GM23338 (cell line): ENCODE data around the gene FAM163A. TPM values are rescaled to one million over a fixed set of nuclear protein-coding genes. Genes with fewer than 3 reads are reported as not detected.

Source experiments
- ATAC-seq: fragments of 200-7000 bp; cut with Tn5 transposase; 3 replicates; pipeline ENCODE4 v1.9.1; 2020
- DNase-seq: peaks from one replicate; pipeline ENCODE4 v3.0.0-alpha.2; 2015; ENCODE audit warnings: low spot score
- H2AFZ ChIP-seq: fragments of 200-600 bp; sonication (generic); 2 replicates; pipeline ENCODE4 v1.8.0; 2016; ENCODE audit warnings: antibody characterized with exemption, mild to moderate bottlenecking, moderate library complexity
- H3F3A ChIP-seq: fragments of 200-600 bp; sonication (generic); replicated peaks from 2 replicates; pipeline ENCODE4 v1.8.0; 2017; ENCODE audit warnings: antibody characterized with exemption, mixed run types, low read depth
- H3K27ac ChIP-seq: fragments of 200-600 bp; sonication (generic); 2 replicates; pipeline ENCODE4 v1.6.1; 2016; ENCODE audit warnings: low read depth
- H3K27me3 ChIP-seq: fragments of 200-600 bp; sonication (generic); 2 replicates; pipeline ENCODE4 v1.8.0; 2016; ENCODE audit warnings: mild to moderate bottlenecking, mixed run types, moderate library complexity; ENCODE audit not compliant: insufficient read depth
- H3K36me3 ChIP-seq: fragments of 200-600 bp; sonication (generic); 2 replicates; pipeline ENCODE4 v1.8.0; 2016; ENCODE audit warnings: mild to moderate bottlenecking; ENCODE audit not compliant: insufficient read depth
- H3K4me1 ChIP-seq: fragments of 200-600 bp; sonication (generic); 2 replicates; pipeline ENCODE4 v1.8.0; 2016; ENCODE audit warnings: mild to moderate bottlenecking, moderate library complexity; ENCODE audit not compliant: insufficient read depth
- H3K4me2 ChIP-seq: fragments of 200-600 bp; sonication (generic); 2 replicates; pipeline ENCODE4 v1.7.1; 2017; ENCODE audit warnings: mixed run types
- H3K4me3 ChIP-seq: fragments of 200-600 bp; sonication (generic); 2 replicates; pipeline ENCODE4 v1.6.1; 2016; ENCODE audit warnings: mixed run types
- H3K79me2 ChIP-seq: fragments of 200-600 bp; sonication (generic); replicated peaks from 2 replicates; pipeline ENCODE4 v1.8.0; 2017; ENCODE audit warnings: mild to moderate bottlenecking; ENCODE audit not compliant: insufficient read depth
- H3K9me2 ChIP-seq: fragments of 200-600 bp; sonication (generic); 2 replicates; pipeline ENCODE4 v1.8.0; 2017; ENCODE audit not compliant: insufficient read depth
- H4K20me1 ChIP-seq: fragments of 200-600 bp; sonication (generic); replicated peaks from 2 replicates; pipeline ENCODE4 v1.8.0; 2017; ENCODE audit warnings: mild to moderate bottlenecking; ENCODE audit not compliant: insufficient read depth
- H3K27ac Mint-ChIP-seq: 2 replicates; pipeline ENCODE4 v1.8.0; 2020; ENCODE audit warnings: inconsistent platforms, mild to moderate bottlenecking, moderate library complexity, mixed read lengths
- H3K27me3 Mint-ChIP-seq: 3 replicates; pipeline ENCODE4 v1.8.0; 2022; ENCODE audit warnings: low read depth, mild to moderate bottlenecking, moderate library complexity, mixed read lengths, inconsistent platforms; ENCODE audit not compliant: insufficient read depth, poor library complexity
- H3K36me3 Mint-ChIP-seq: 3 replicates; pipeline ENCODE4 v1.8.0; 2021; ENCODE audit warnings: low read depth, mild to moderate bottlenecking, inconsistent platforms, moderate library complexity, mixed read lengths
- H3K4me1 Mint-ChIP-seq: 3 replicates; pipeline ENCODE4 v1.8.0; 2020; ENCODE audit warnings: mild to moderate bottlenecking, inconsistent platforms, mixed read lengths
- H3K4me3 Mint-ChIP-seq: 3 replicates; pipeline ENCODE4 v1.8.0; 2021; ENCODE audit warnings: moderate library complexity, mild to moderate bottlenecking, inconsistent platforms, mixed read lengths
- H3K9me3 Mint-ChIP-seq: 3 replicates; pipeline ENCODE4 v1.8.0; 2020; ENCODE audit warnings: moderate library complexity, mild to moderate bottlenecking, inconsistent platforms, mixed read lengths
- CREB1 ChIP-seq: fragments of 250-450 bp; sonication (Bioruptor Pico); IDR thresholded peaks from 2 replicates; pipeline ENCODE4 v1.5.0; 2020; ENCODE audit warnings: low read depth, mild to moderate bottlenecking, moderate library complexity
- JUNB ChIP-seq: IDR thresholded peaks from one replicate; pipeline ENCODE4 v1.6.1; 2016; ENCODE audit warnings: antibody characterized with exemption; ENCODE audit not compliant: unreplicated experiment
- POLR2AphosphoS5 ChIP-seq: IDR thresholded peaks from 2 replicates; pipeline ENCODE4 v1.6.1; 2016; ENCODE audit warnings: antibody characterized with exemption, low read depth
- polyA plus RNA-seq: library from polyadenylated mRNA; unstranded; fragments of >200 nt; fragmentation: Nextera tagmentation; extraction: Ambion mirVana; gene quantifications from 2 replicates; pipeline ENCODE4 v1.2.1, GENCODE V29; 2016
- total RNA-seq: library from RNA; depleted of rRNA; stranded (reverse); fragments of >200 nt; shearing (Covaris generic); gene quantifications from 2 replicates; pipeline ENCODE4 v1.2.3, GENCODE V29; 2014
- TF ChIP-seq, protein P1 (sequence below), 2 experiments: fragments of 200-600 bp in 1 of 2; sonication (generic) in 1 of 2; conservative IDR thresholded peaks; 2 replicates each; pipeline versions ENCODE4 v1.5.1 to v1.6.1; 2016 to 2017; ENCODE audit warnings: antibody characterized with exemption in 2 of 2, low read depth in 2 of 2, mild to moderate bottlenecking in 2 of 2, moderate library complexity in 1 of 2
- TF ChIP-seq, protein P2 (sequence below): IDR thresholded peaks from one replicate; pipeline ENCODE4 v1.6.1; 2018; ENCODE audit warnings: antibody characterized with exemption; ENCODE audit not compliant: unreplicated experiment

The FAM163A gene
- total and polyA plus RNA-seq, 2 experiments from 2014 or later: not detected

DNA sequence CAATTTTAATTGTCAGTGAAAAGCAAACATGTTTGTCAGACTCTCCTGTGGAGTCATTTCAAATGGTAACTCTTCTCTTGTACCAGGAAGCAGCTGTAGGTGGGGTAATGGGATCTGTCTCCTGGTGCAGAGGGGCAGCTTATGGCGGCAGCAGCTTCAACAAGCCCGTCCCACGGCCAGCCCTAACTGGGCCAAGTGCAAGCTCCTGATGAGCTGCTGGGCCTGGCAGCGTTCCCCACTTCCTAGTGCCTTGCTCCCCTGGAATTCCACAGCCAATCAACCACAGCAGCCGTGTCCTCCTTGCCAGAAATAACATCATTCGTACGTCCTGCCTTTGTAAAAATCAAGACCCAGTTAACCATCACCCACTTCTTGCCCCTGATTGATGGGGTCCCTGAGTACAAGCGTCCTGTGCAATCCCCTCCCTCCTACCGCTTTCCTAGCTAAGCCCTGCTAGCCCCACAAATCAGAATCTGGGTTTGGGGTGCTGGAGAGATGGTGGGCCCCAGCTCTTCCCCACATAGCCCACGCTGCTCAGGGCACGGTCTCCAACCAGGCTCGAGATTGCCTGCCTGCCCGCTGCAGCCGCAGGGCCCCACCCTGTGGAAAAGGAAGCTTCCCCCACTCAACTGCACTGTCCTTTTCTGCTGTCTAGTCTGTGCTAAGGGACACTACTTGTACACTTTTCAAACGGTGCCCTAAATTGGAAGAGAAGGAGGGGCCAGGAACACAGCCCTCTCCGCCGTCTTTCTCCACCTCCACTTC is 73.3 kb downstream of the FAM163A start:
- Histone ChIP-seq H3K4me3 (0 out of 2 replicates have a peak overlapping the region, but pooled peaks have one; percentile 77), H4K20me1 (no peaks in the 10 kb centered on the region), H3K27me3 (peaks cover 14% of the 10 kb centered on the region; the same call in 1 of the 2 replicates), H3K27ac (no peak overlapping the region), H3K4me2 (no peak overlapping the region), H2AFZ (peak overlapping the region; percentile 99; the same call in 1 of the 2 replicates), H3K9me2 (no peaks in the 10 kb centered on the region), H3K79me2 (no peaks in the 10 kb centered on the region), H3K36me3 (no peaks in the 10 kb centered on the region), H3K4me1 (peaks cover 7% of the 10 kb centered on the region; the same call in 1 of the 2 replicates), H3F3A (0 out of 2 replicates have a peak, but pooled peaks cover 4% of the 10 kb centered on the region)
- ATAC-seq (peak; percentile 11), DNase-seq (peak; percentile 34)
- peak overlapping the region; percentile 90 for H3K4me3 Mint-ChIP-seq
- peaks cover 12% of the 10 kb centered on the region for H3K4me1 Mint-ChIP-seq
- H3K36me3 Mint-ChIP-seq: no peaks in the 10 kb centered on the region
- TF ChIP-seq, protein P1, sequence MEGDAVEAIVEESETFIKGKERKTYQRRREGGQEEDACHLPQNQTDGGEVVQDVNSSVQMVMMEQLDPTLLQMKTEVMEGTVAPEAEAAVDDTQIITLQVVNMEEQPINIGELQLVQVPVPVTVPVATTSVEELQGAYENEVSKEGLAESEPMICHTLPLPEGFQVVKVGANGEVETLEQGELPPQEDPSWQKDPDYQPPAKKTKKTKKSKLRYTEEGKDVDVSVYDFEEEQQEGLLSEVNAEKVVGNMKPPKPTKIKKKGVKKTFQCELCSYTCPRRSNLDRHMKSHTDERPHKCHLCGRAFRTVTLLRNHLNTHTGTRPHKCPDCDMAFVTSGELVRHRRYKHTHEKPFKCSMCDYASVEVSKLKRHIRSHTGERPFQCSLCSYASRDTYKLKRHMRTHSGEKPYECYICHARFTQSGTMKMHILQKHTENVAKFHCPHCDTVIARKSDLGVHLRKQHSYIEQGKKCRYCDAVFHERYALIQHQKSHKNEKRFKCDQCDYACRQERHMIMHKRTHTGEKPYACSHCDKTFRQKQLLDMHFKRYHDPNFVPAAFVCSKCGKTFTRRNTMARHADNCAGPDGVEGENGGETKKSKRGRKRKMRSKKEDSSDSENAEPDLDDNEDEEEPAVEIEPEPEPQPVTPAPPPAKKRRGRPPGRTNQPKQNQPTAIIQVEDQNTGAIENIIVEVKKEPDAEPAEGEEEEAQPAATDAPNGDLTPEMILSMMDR (conservative IDR thresholded peaks at IDR 0.05; ENCODE audit: low read depth in 2 of 2): peak in 1 of 2 experiments; percentile 13; a peak in 1 of 4 replicates
- no peak for TF ChIP-seq JUNB
- TF ChIP-seq, protein P2, sequence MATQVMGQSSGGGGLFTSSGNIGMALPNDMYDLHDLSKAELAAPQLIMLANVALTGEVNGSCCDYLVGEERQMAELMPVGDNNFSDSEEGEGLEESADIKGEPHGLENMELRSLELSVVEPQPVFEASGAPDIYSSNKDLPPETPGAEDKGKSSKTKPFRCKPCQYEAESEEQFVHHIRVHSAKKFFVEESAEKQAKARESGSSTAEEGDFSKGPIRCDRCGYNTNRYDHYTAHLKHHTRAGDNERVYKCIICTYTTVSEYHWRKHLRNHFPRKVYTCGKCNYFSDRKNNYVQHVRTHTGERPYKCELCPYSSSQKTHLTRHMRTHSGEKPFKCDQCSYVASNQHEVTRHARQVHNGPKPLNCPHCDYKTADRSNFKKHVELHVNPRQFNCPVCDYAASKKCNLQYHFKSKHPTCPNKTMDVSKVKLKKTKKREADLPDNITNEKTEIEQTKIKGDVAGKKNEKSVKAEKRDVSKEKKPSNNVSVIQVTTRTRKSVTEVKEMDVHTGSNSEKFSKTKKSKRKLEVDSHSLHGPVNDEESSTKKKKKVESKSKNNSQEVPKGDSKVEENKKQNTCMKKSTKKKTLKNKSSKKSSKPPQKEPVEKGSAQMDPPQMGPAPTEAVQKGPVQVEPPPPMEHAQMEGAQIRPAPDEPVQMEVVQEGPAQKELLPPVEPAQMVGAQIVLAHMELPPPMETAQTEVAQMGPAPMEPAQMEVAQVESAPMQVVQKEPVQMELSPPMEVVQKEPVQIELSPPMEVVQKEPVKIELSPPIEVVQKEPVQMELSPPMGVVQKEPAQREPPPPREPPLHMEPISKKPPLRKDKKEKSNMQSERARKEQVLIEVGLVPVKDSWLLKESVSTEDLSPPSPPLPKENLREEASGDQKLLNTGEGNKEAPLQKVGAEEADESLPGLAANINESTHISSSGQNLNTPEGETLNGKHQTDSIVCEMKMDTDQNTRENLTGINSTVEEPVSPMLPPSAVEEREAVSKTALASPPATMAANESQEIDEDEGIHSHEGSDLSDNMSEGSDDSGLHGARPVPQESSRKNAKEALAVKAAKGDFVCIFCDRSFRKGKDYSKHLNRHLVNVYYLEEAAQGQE: no peak
- H3K9me3 Mint-ChIP-seq: no peaks in the 10 kb centered on the region
- H3K27me3 Mint-ChIP-seq: peaks cover 36% of the 10 kb centered on the region
- H3K27ac Mint-ChIP-seq: no peak overlapping the region

DNA sequence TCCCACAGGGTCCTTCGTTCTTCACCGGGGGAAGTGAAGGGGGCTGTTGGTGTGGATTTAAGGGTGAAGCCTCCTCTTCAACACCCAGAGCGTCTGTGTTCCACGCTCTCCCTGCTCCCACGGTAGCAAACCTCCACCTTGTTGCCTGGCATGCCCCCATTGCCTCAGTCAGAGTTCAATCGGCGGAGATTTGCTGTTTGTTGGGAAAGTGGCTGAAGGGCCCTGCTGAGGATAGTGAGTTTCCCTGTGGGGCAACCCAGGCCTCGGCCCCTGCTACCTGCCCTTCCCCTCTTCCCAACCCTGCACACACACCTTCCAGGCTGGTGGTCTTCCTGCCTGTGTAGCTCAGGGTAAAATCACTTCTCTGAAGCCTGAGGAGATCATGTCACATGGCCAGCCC is 74.0 kb downstream of the FAM163A start:
- Mint-ChIP-seq H3K27ac (no peak overlapping the region), H3K4me1 (peaks cover 12% of the 10 kb centered on the region), H3K36me3 (no peaks in the 10 kb centered on the region), H3K27me3 (peaks cover 33% of the 10 kb centered on the region), H3K4me3 (no peak overlapping the region), H3K9me3 (no peaks in the 10 kb centered on the region)
- H3K79me2 ChIP-seq: no peaks in the 10 kb centered on the region
- 0 out of 2 replicates have a peak, but pooled peaks cover 4% of the 10 kb centered on the region for H3F3A ChIP-seq
- H3K4me2 ChIP-seq: no peak overlapping the region
- H3K36me3 ChIP-seq: no peaks in the 10 kb centered on the region
- H3K4me1 ChIP-seq: peaks cover 7% of the 10 kb centered on the region; the same call in 1 of the 2 replicates
- H4K20me1 ChIP-seq: no peaks in the 10 kb centered on the region
- TF ChIP-seq POLR2AphosphoS5: no peak
- TF ChIP-seq CREB1 (CRISPR knock-in tag): no peak
- TF ChIP-seq, protein P1 (conservative IDR thresholded peaks at IDR 0.05; ENCODE audit: low read depth in 2 of 2): no peak
- no peak overlapping the region for H3K27ac ChIP-seq
- no peak for ATAC-seq
- DNase-seq: no peak
- H3K4me3 ChIP-seq: no peak overlapping the region
- H3K9me2 ChIP-seq: no peaks in the 10 kb centered on the region
- H3K27me3 ChIP-seq: peaks cover 14% of the 10 kb centered on the region; the same call in 1 of the 2 replicates
- peak overlapping the region; percentile 99; the same call in 1 of the 2 replicates for H2AFZ ChIP-seq
